ENCODE measurements around the gene PCDHA5. TPM values are rescaled to one million over a fixed set of nuclear protein-coding genes. Genes with fewer than 3 reads are reported as not detected.

Gene PCDHA5
- total RNA-seq, 3 donors from 2014 or later, result 0.16 to 1.2 (median 0.66) TPM

- TF ChIP-seq POLR2A (IDR thresholded peaks at IDR 0.05) (no peak), CTCF (IDR thresholded peaks at IDR 0.05) (peak in 1 of 3 donors; percentile 15)
- intact Hi-C loops (cut with DNase I; ENCODE audit: low total_unique reads), result no loop called here
- Histone ChIP-seq H3K36me3 (no peaks in the 10 kb centered on the region), H3K4me1 (no peaks in the 10 kb centered on the region), H3K4me3 (peak within 1 kb of the TSS in 2 of 3 donors; percentile 27 to 42), H3K9me3 (peaks cover 25 to 61% of the 10 kb centered on the region in 2 donors), H3K27ac (no peak within 1 kb of the TSS), H3K27me3 (no peaks in the 10 kb centered on the region)
- no peak for DNase-seq (ENCODE audit: low spot score in 2 of 2)
Measured at GRCh38 chr5:140868721-140869554, 47.5 kb downstream of the PCDHA5 start, which contains the start of gene PCDHA11. Gene PCDHA11 (plus strand): TSS chr5:140868957. CDS start chr5:140869104, 147 bp downstream.

GRCh38 chr5:140869555-140869886, 48.1 kb downstream of the PCDHA5 start:
- Histone ChIP-seq H3K36me3 (no peaks in the 10 kb centered on the region), H3K4me3 (peak overlapping the region in 2 of 3 donors; percentile 27 to 42), H3K4me1 (no peaks in the 10 kb centered on the region), H3K27me3 (no peaks in the 10 kb centered on the region), H3K27ac (no peak overlapping the region), H3K9me3 (peaks cover 25 to 56% of the 10 kb centered on the region in 2 donors)
- no peak for DNase-seq (ENCODE audit: low spot score in 2 of 2)
- intact Hi-C loops (cut with DNase I; ENCODE audit: low total_unique reads), result no loop called here
- no peak for TF ChIP-seq CTCF (IDR thresholded peaks at IDR 0.05)
- no peak for TF ChIP-seq POLR2AphosphoS5 (IDR thresholded peaks at IDR 0.05)
- no peak for TF ChIP-seq POLR2A (IDR thresholded peaks at IDR 0.05)

DNA sequence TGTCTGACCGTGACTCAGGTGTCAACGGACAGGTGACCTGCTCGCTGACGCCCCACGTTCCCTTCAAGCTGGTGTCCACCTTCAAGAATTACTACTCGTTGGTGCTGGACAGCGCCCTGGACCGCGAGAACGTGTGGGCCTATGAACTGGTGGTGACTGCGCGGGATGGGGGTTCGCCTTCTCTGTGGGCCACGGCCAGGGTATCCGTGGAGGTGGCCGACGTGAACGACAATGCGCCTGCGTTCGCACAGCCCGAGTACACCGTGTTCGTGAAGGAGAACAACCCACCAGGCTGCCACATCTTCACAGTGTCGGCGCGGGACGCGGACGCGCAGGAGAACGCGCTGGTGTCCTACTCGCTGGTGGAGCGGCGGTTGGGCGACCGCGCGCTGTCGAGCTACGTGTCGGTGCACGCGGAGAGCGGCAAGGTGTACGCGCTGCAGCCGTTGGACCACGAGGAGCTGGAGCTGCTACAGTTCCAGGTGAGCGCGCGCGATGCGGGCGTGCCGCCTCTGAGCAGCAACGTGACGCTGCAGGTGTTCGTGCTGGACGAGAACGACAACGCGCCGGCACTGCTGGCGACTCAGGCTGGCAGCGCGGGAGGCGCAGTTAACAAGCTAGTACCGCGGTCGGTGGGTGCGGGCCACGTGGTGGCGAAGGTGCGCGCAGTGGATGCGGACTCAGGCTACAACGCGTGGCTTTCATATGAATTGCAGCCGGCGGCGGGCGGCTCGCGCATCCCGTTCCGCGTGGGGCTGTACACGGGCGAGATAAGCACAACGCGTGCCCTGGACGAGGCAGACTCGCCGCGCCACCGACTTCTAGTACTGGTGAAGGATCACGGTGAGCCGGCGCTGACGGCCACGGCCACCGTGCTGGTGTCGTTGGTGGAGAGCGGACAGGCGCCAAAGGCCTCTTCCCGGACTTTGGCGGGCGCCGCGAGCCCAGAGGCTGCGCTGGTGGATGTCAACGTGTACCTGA, 49.1 kb downstream of the PCDHA5 start:
- intact Hi-C loops (cut with DNase I; ENCODE audit: low total_unique reads), result no loop called here
- TF ChIP-seq POLR2A (IDR thresholded peaks at IDR 0.05), result no peak
- TF ChIP-seq CTCF (IDR thresholded peaks at IDR 0.05), result no peak
- TF ChIP-seq POLR2AphosphoS5 (IDR thresholded peaks at IDR 0.05), result no peak
- Histone ChIP-seq H3K27me3 (no peaks in the 10 kb centered on the region), H3K4me1 (no peaks in the 10 kb centered on the region), H3K27ac (no peak overlapping the region), H3K9me3 (peaks cover 29 to 52% of the 10 kb centered on the region in 2 donors), H3K36me3 (no peaks in the 10 kb centered on the region), H3K4me3 (no peak overlapping the region)
- DNase-seq (ENCODE audit: low spot score in 2 of 2), result no peak

Other genes with a start within 250 kb of the PCDHA5 start
- gene CD14, start 188.4 kb upstream of the PCDHA5 start, total RNA-seq, result 100 to 1,000 TPM in 1 of 3 donors, 10 to 100 TPM in 2; 46.9 to 119 (median 65.7) TPM
- gene TMCO6, start 182.2 kb upstream of the PCDHA5 start, total RNA-seq, result 10 to 100 TPM; 23.0 to 45.4 (median 34.1) TPM
- 10 to 100 TPM; 60.0 to 68.2 (median 67.8) TPM for gene NDUFA2, start 174.0 kb upstream of the PCDHA5 start, total RNA-seq
- gene IK, start 173.8 kb upstream of the PCDHA5 start, total RNA-seq, result 100 to 1,000 TPM; 113 to 146 (median 138) TPM
- gene WDR55, start 156.7 kb upstream of the PCDHA5 start, total RNA-seq, result 10 to 100 TPM; 20.0 to 25.6 (median 25.3) TPM
- 1 to 10 TPM in 2 of 3 donors, under 1 TPM in 1; 0.88 to 2.6 (median 1.4) TPM for gene DND1, start 148.0 kb upstream of the PCDHA5 start, total RNA-seq
- 10 to 100 TPM; 43.2 to 53.7 (median 53.1) TPM for gene HARS1, start 130.2 kb upstream of the PCDHA5 start, total RNA-seq
- gene HARS2, start 130.2 kb upstream of the PCDHA5 start, total RNA-seq, result 10 to 100 TPM; 21.1 to 39.4 (median 32.4) TPM
- gene ZMAT2, start 121.2 kb upstream of the PCDHA5 start, total RNA-seq, result 10 to 100 TPM; 45.2 to 55.0 (median 52.2) TPM
- not detected for gene PCDHA1, start 35.5 kb upstream of the PCDHA5 start, total RNA-seq
- gene PCDHA2, start 26.8 kb upstream of the PCDHA5 start, total RNA-seq, result under 1 TPM in 2 of 3 donors, not detected in 1; 0.33 to 0.59 TPM
- 1 to 10 TPM in 1 of 3 donors, under 1 TPM in 2; 0.96 to 2.8 (median 0.98) TPM for gene PCDHA3, start 20.6 kb upstream of the PCDHA5 start, total RNA-seq
- 1 to 10 TPM in 2 of 3 donors, under 1 TPM in 1; 0.64 to 5.4 (median 2.6) TPM for gene PCDHA4, start 14.5 kb upstream of the PCDHA5 start, total RNA-seq
- 1 to 10 TPM in 2 of 3 donors, under 1 TPM in 1; 0.96 to 4.2 (median 2.6) TPM for gene PCDHA6, start 6.3 kb downstream of the PCDHA5 start, total RNA-seq
- gene PCDHA7, start 12.7 kb downstream of the PCDHA5 start, total RNA-seq, result 1 to 10 TPM; 1.3 TPM
- gene PCDHA8, start 19.6 kb downstream of the PCDHA5 start, total RNA-seq, result under 1 TPM; 0.32 to 0.98 (median 0.88) TPM
- 1 to 10 TPM in 1 of 3 donors, under 1 TPM in 2; 0.16 to 1.5 (median 0.66) TPM for gene PCDHA9, start 26.8 kb downstream of the PCDHA5 start, total RNA-seq
- gene PCDHA10, start 34.3 kb downstream of the PCDHA5 start, total RNA-seq, result 1 to 10 TPM in 2 of 3 donors, under 1 TPM in 1; 0.64 to 6.4 (median 4.9) TPM
- 1 to 10 TPM in 2 of 3 donors, under 1 TPM in 1; 0.48 to 4.3 (median 3.4) TPM for gene PCDHA11, start 47.3 kb downstream of the PCDHA5 start, total RNA-seq
- gene PCDHA12, start 53.7 kb downstream of the PCDHA5 start, total RNA-seq, result 1 to 10 TPM in 2 of 3 donors, under 1 TPM in 1; 0.48 to 6.9 (median 5.0) TPM
- 1 to 10 TPM; 1.3 to 3.5 (median 1.6) TPM for gene PCDHA13, start 60.5 kb downstream of the PCDHA5 start, total RNA-seq
- gene PCDHAC1, start 104.7 kb downstream of the PCDHA5 start, total RNA-seq, result 1 to 10 TPM in 2 of 3 donors, under 1 TPM in 1; 0.80 to 2.5 (median 2.3) TPM
- 1 to 10 TPM; 2.1 to 2.8 (median 2.6) TPM for gene PCDHAC2, start 144.9 kb downstream of the PCDHA5 start, total RNA-seq
- under 1 TPM in 2 of 3 donors, not detected in 1; under 0.01 TPM for gene PCDHB1, start 229.8 kb downstream of the PCDHA5 start, total RNA-seq

Measured in breast epithelium (tissue), 4 donors.